GM12865 (cell line): ENCODE results near the gene UST.

Source experiments
- DNase-seq: peaks from one replicate; pipeline ENCODE4 v3.0.0; 2010; ENCODE audit warnings: low read depth
- H3K4me3 ChIP-seq: 2 replicates; pipeline ENCODE4 v1.5.1; 2011; ENCODE audit warnings: mild to moderate bottlenecking, low read depth, low read length, control low read depth
- CTCF ChIP-seq: IDR thresholded peaks from 2 replicates; pipeline ENCODE4 v1.5.1; 2011; ENCODE audit warnings: low read length, control low read depth, low read depth, inconsistent platforms; ENCODE audit not compliant: insufficient read depth; ENCODE audit errors: missing control alignments

UST gene

GRCh38 chr6:148932208-148932607, 185.4 kb downstream of the UST start:
- TF ChIP-seq CTCF, result no peak
- DNase-seq, result no peak
- H3K4me3 ChIP-seq, result no peak overlapping the region

- H3K4me3 ChIP-seq, result no peak overlapping the region
- DNase-seq, result no peak
- TF ChIP-seq CTCF, result no peak
Measured at GRCh38 chr6:148932731-148933130, 185.9 kb downstream of the UST start.

- H3K4me3 ChIP-seq, result no peak overlapping the region
- no peak for TF ChIP-seq CTCF
- DNase-seq, result no peak
Measured at GRCh38 chr6:148934539-148934938, 187.7 kb downstream of the UST start.

- no peak overlapping the region for H3K4me3 ChIP-seq
- TF ChIP-seq CTCF, result no peak
- DNase-seq, result no peak
Measured at GRCh38 chr6:148934961-148935360, 188.1 kb downstream of the UST start.

- TF ChIP-seq CTCF, result no peak
- no peak overlapping the region for H3K4me3 ChIP-seq
- DNase-seq, result no peak
Measured at GRCh38 chr6:148935705-148936435, 189.0 kb downstream of the UST start.

GRCh38 chr6:148943451-148943850, 196.6 kb downstream of the UST start:
- TF ChIP-seq CTCF, result no peak
- H3K4me3 ChIP-seq, result no peak overlapping the region
- no peak for DNase-seq

- TF ChIP-seq CTCF, result no peak
- H3K4me3 ChIP-seq, result no peak overlapping the region
- DNase-seq, result no peak
Measured at GRCh38 chr6:148944608-148945007, 197.8 kb downstream of the UST start.
